K562 (cell line): Measurements from ENCODE around the gene TMEM120B. TPM values are rescaled to one million over a fixed set of nuclear protein-coding genes. Genes with fewer than 3 reads are reported as not detected.
A peak's percentile ranks its signal among the peaks of the same experiment; 100 is the strongest.

Source experiments
- ARID1B ChIP-seq: fragments of 450-650 bp; IDR thresholded peaks from 2 replicates; pipeline ENCODE4 v1.6.1; 2016; ENCODE audit warnings: antibody characterized with exemption, mild to moderate bottlenecking, inconsistent platforms
- ASH1L ChIP-seq: fragments of 450-650 bp; IDR thresholded peaks from 2 replicates; pipeline ENCODE4 v1.6.1; 2018; ENCODE audit warnings: borderline replicate concordance, mild to moderate bottlenecking, low read depth; ENCODE audit not compliant: partially characterized antibody
- ERF ChIP-seq: fragments of 450-650 bp; formaldehyde crosslinking; IDR thresholded peaks from 2 replicates; pipeline ENCODE4 v1.4.0; 2020; ENCODE audit warnings: mild to moderate bottlenecking, mixed read lengths
- FOS ChIP-seq: IDR thresholded peaks from 3 replicates; pipeline ENCODE4 v1.6.1; 2011; ENCODE audit not compliant: insufficient read length; ENCODE audit errors: extremely low read depth
- HCFC1 ChIP-seq: IDR thresholded peaks from 2 replicates; pipeline ENCODE4 v1.6.1; 2012; ENCODE audit warnings: low read depth, low read length, improper control_type of control experiment
- KDM1A ChIP-seq, 2 experiments: fragments of 450-650 bp; IDR thresholded peaks; 2 replicates each; pipeline ENCODE4 v1.6.1; 2016; ENCODE audit warnings: mild to moderate bottlenecking in 2 of 2
- L3MBTL2 ChIP-seq: fragments of 450-650 bp; IDR thresholded peaks from 2 replicates; pipeline ENCODE4 v1.6.1; 2016; ENCODE audit warnings: mild to moderate bottlenecking, moderate library complexity
- MCM7 ChIP-seq, 2 experiments: fragments of 450-650 bp; IDR thresholded peaks; 2 replicates each; pipeline ENCODE4 v1.6.1; 2016 to 2018
- NUFIP1 ChIP-seq: fragments of 450-650 bp; IDR thresholded peaks from 2 replicates; pipeline ENCODE4 v1.6.1; 2018; ENCODE audit not compliant: partially characterized antibody
- SIN3A ChIP-seq, 2 experiments: fragments of 150-350 bp in 1 of 2; IDR thresholded peaks; 2 replicates each; pipeline ENCODE4 v1.6.1; 2011 to 2016; ENCODE audit warnings: borderline replicate concordance in 2 of 2, low read depth in 2 of 2, low read length in 2 of 2, mild to moderate bottlenecking in 2 of 2, moderate library complexity in 2 of 2; ENCODE audit not compliant: control insufficient read depth in 1 of 2
- ZNF124 ChIP-seq: sonication (generic); formaldehyde crosslinking; IDR thresholded peaks from 2 replicates; pipeline ENCODE4 v1.8.1; 2022; ENCODE audit warnings: missing genetic modification reagents
- ZNF224 ChIP-seq: sonication (generic); formaldehyde crosslinking; IDR thresholded peaks from 2 replicates; pipeline ENCODE4 v1.8.0; 2022; ENCODE audit warnings: mild to moderate bottlenecking, missing genetic modification reagents
- ZNF830 ChIP-seq: fragments of 250-450 bp; sonication (Bioruptor Pico); IDR thresholded peaks from 2 replicates; pipeline ENCODE4 v1.5.0; 2021; ENCODE audit warnings: mild to moderate bottlenecking
- polyA plus RNA-seq, 8 experiments: library from polyadenylated mRNA; depleted of rRNA in 4 of 8; stranded (reverse) in 5 of 8; unstranded in 3 of 8; fragments of >200 nt; fragmentation: Nextera tagmentation in 2 of 8; fragmentation: Illumina TruSeq in 1 of 8; extraction: Ambion mirVana in 2 of 8; extraction: Trizol in 1 of 8; gene quantifications; 2 replicates each; pipeline versions ENCODE4 v1.2.1 to v1.2.3, GENCODE V29; 2011 to 2014; ENCODE audit warnings: inconsistent platforms in 1 of 8, missing spikeins in 1 of 8
- total RNA-seq, 7 experiments: library from RNA; depleted of rRNA in 6 of 7; stranded (reverse); fragments of >200 nt in 6 of 7; fragmentation: Illumina TruSeq in 2 of 7; extraction: Trizol in 2 of 7; gene quantifications; 2 replicates each; pipeline versions ENCODE4 v1.2.1 to v1.2.3, GENCODE V29; 2011 to 2021; ENCODE audit warnings: low replicate concordance in 1 of 7
- TF ChIP-seq, protein P1 (sequence below): fragments of 450-650 bp; IDR thresholded peaks from 2 replicates; pipeline ENCODE4 v1.6.1; 2017; ENCODE audit warnings: antibody characterized with exemption, mild to moderate bottlenecking
- TF ChIP-seq, protein P2 (sequence below): IDR thresholded peaks from 2 replicates; pipeline ENCODE4 v1.6.1; 2011; ENCODE audit warnings: borderline replicate concordance, low read depth, mild to moderate bottlenecking, moderate library complexity, low read length; ENCODE audit not compliant: insufficient read depth, poor library complexity, severe bottlenecking
- TF ChIP-seq, protein P3 (sequence below): IDR thresholded peaks from 3 replicates; pipeline ENCODE4 v1.6.1; 2011; ENCODE audit warnings: borderline replicate concordance, mild to moderate bottlenecking, moderate library complexity; ENCODE audit not compliant: insufficient read length; ENCODE audit errors: extremely low read depth
- TF ChIP-seq, protein P4 (sequence below): fragments of 250-450 bp; sonication (Bioruptor Pico); IDR thresholded peaks from 2 replicates; pipeline ENCODE4 v1.9.0; 2021; ENCODE audit warnings: mild to moderate bottlenecking, inconsistent platforms

The TMEM120B gene
- total and polyA plus RNA-seq, 9 of the 15 experiments (the other 6 are each of a cell fraction or from before 2014, with no cell fraction given) = 1.7 to 18.6 (median 7.4) TPM

DNA sequence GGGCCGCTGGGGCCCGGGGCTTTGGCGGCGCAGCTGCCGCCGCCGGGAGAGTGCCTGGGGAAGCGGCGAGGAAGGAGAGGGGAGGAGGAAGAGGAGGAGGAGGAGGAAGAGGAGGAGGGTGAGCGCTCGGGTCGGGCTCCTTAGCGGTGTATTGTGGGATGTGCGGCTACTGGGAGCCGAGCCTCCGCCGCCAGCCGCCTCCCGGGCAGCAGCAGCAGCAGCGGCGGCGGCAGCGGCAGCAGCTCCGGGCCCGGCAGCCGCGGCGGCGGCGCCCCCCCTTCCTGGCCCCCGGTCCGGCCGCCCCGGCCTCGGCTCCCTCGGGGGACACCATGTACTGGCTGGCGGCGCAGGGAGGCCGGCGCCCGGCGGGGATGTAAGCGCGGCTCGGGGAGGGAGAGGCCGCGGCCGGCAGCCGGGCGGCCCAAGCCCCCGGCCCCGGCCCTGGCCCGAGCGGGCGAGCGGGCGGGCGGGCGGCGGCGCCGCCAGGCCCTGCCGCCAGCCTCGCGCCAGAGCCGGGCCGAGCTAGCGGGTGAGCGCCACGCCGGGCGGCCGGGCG is 91.4 kb downstream of the TMEM120B start, which contains the start of gene SETD1B (continued):
- TF ChIP-seq, protein P1, sequence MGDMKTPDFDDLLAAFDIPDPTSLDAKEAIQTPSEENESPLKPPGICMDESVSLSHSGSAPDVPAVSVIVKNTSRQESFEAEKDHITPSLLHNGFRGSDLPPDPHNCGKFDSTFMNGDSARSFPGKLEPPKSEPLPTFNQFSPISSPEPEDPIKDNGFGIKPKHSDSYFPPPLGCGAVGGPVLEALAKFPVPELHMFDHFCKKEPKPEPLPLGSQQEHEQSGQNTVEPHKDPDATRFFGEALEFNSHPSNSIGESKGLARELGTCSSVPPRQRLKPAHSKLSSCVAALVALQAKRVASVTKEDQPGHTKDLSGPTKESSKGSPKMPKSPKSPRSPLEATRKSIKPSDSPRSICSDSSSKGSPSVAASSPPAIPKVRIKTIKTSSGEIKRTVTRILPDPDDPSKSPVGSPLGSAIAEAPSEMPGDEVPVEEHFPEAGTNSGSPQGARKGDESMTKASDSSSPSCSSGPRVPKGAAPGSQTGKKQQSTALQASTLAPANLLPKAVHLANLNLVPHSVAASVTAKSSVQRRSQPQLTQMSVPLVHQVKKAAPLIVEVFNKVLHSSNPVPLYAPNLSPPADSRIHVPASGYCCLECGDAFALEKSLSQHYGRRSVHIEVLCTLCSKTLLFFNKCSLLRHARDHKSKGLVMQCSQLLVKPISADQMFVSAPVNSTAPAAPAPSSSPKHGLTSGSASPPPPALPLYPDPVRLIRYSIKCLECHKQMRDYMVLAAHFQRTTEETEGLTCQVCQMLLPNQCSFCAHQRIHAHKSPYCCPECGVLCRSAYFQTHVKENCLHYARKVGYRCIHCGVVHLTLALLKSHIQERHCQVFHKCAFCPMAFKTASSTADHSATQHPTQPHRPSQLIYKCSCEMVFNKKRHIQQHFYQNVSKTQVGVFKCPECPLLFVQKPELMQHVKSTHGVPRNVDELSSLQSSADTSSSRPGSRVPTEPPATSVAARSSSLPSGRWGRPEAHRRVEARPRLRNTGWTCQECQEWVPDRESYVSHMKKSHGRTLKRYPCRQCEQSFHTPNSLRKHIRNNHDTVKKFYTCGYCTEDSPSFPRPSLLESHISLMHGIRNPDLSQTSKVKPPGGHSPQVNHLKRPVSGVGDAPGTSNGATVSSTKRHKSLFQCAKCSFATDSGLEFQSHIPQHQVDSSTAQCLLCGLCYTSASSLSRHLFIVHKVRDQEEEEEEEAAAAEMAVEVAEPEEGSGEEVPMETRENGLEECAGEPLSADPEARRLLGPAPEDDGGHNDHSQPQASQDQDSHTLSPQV = peak; percentile 12; the same call in 1 of the 2 replicates
- TF ChIP-seq SIN3A (IDR thresholded peaks at IDR 0.05; ENCODE audit: borderline replicate concordance in 2 of 2, control insufficient read depth in 1 of 2, low read depth in 2 of 2, low read length in 2 of 2) (no peak), HCFC1 (no peak), ZNF830 (CRISPR knock-in tag) (no peak), ZNF224 (no peak), ZNF124 (no peak), NUFIP1 (no peak), L3MBTL2 (no peak), MCM7 (IDR thresholded peaks at IDR 0.05) (no peak), KDM1A (IDR thresholded peaks at IDR 0.05) (no peak), ASH1L (no peak), ERF (CRISPR knock-in tag) (peak; percentile 43; the same call in 1 of the 2 replicates), FOS (no peak), ARID1B (no peak)
- TF ChIP-seq, protein P2, sequence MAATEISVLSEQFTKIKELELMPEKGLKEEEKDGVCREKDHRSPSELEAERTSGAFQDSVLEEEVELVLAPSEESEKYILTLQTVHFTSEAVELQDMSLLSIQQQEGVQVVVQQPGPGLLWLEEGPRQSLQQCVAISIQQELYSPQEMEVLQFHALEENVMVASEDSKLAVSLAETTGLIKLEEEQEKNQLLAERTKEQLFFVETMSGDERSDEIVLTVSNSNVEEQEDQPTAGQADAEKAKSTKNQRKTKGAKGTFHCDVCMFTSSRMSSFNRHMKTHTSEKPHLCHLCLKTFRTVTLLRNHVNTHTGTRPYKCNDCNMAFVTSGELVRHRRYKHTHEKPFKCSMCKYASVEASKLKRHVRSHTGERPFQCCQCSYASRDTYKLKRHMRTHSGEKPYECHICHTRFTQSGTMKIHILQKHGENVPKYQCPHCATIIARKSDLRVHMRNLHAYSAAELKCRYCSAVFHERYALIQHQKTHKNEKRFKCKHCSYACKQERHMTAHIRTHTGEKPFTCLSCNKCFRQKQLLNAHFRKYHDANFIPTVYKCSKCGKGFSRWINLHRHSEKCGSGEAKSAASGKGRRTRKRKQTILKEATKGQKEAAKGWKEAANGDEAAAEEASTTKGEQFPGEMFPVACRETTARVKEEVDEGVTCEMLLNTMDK = no peak
- TF ChIP-seq, protein P3, sequence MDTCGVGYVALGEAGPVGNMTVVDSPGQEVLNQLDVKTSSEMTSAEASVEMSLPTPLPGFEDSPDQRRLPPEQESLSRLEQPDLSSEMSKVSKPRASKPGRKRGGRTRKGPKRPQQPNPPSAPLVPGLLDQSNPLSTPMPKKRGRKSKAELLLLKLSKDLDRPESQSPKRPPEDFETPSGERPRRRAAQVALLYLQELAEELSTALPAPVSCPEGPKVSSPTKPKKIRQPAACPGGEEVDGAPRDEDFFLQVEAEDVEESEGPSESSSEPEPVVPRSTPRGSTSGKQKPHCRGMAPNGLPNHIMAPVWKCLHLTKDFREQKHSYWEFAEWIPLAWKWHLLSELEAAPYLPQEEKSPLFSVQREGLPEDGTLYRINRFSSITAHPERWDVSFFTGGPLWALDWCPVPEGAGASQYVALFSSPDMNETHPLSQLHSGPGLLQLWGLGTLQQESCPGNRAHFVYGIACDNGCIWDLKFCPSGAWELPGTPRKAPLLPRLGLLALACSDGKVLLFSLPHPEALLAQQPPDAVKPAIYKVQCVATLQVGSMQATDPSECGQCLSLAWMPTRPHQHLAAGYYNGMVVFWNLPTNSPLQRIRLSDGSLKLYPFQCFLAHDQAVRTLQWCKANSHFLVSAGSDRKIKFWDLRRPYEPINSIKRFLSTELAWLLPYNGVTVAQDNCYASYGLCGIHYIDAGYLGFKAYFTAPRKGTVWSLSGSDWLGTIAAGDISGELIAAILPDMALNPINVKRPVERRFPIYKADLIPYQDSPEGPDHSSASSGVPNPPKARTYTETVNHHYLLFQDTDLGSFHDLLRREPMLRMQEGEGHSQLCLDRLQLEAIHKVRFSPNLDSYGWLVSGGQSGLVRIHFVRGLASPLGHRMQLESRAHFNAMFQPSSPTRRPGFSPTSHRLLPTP = no peak
- TF ChIP-seq, protein P4, sequence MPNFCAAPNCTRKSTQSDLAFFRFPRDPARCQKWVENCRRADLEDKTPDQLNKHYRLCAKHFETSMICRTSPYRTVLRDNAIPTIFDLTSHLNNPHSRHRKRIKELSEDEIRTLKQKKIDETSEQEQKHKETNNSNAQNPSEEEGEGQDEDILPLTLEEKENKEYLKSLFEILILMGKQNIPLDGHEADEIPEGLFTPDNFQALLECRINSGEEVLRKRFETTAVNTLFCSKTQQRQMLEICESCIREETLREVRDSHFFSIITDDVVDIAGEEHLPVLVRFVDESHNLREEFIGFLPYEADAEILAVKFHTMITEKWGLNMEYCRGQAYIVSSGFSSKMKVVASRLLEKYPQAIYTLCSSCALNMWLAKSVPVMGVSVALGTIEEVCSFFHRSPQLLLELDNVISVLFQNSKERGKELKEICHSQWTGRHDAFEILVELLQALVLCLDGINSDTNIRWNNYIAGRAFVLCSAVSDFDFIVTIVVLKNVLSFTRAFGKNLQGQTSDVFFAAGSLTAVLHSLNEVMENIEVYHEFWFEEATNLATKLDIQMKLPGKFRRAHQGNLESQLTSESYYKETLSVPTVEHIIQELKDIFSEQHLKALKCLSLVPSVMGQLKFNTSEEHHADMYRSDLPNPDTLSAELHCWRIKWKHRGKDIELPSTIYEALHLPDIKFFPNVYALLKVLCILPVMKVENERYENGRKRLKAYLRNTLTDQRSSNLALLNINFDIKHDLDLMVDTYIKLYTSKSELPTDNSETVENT (CRISPR knock-in tag) = no peak
